ENCODE data around the gene PTH.

GRCh38 chr11:13446444-13446843, 49.4 kb downstream of the PTH start:
- no peak for TF ChIP-seq RBM34 (IDR thresholded peaks at IDR 0.05; ENCODE audit: borderline replicate concordance, insufficient read depth, low read length)
- TF ChIP-seq, protein P1, sequence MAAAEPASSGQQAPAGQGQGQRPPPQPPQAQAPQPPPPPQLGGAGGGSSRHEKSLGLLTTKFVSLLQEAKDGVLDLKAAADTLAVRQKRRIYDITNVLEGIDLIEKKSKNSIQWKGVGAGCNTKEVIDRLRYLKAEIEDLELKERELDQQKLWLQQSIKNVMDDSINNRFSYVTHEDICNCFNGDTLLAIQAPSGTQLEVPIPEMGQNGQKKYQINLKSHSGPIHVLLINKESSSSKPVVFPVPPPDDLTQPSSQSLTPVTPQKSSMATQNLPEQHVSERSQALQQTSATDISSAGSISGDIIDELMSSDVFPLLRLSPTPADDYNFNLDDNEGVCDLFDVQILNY (CRISPR knock-in tag; IDR thresholded peaks at IDR 0.05): no peak
- TF ChIP-seq SMAD4 (CRISPR knock-in tag; conservative IDR thresholded peaks at IDR 0.05): no peak
- TF ChIP-seq PATZ1 (CRISPR knock-in tag; IDR thresholded peaks at IDR 0.05; ENCODE audit: borderline replicate concordance): no peak
- TF ChIP-seq STAG1 (CRISPR knock-in tag; IDR thresholded peaks at IDR 0.05; ENCODE audit: borderline replicate concordance): no peak
- no peak for TF ChIP-seq CTCF (IDR thresholded peaks at IDR 0.05 in 2 of 3, conservative IDR thresholded peaks at IDR 0.05 in 1 of 3; ENCODE audit: insufficient read depth in 2 of 3, low read depth in 1 of 3, low read length in 3 of 3)
- no peak for TF ChIP-seq CHD2 (IDR thresholded peaks at IDR 0.05; ENCODE audit: low read depth, low read length)
- TF ChIP-seq, protein P2, sequence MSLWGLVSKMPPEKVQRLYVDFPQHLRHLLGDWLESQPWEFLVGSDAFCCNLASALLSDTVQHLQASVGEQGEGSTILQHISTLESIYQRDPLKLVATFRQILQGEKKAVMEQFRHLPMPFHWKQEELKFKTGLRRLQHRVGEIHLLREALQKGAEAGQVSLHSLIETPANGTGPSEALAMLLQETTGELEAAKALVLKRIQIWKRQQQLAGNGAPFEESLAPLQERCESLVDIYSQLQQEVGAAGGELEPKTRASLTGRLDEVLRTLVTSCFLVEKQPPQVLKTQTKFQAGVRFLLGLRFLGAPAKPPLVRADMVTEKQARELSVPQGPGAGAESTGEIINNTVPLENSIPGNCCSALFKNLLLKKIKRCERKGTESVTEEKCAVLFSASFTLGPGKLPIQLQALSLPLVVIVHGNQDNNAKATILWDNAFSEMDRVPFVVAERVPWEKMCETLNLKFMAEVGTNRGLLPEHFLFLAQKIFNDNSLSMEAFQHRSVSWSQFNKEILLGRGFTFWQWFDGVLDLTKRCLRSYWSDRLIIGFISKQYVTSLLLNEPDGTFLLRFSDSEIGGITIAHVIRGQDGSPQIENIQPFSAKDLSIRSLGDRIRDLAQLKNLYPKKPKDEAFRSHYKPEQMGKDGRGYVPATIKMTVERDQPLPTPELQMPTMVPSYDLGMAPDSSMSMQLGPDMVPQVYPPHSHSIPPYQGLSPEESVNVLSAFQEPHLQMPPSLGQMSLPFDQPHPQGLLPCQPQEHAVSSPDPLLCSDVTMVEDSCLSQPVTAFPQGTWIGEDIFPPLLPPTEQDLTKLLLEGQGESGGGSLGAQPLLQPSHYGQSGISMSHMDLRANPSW (CRISPR knock-in tag; IDR thresholded peaks at IDR 0.05): no peak
- TF ChIP-seq NELFE (IDR thresholded peaks at IDR 0.05; ENCODE audit: insufficient read depth, insufficient read length): no peak
- no peak for TF ChIP-seq HMBOX1 (IDR thresholded peaks at IDR 0.05)

Data from K562 (cell line).